HG02884 (cell line): Measurements from ENCODE around the gene TNFRSF8.
"Not testable (repeated sequence)": the region's sequence is repeated elsewhere in the genome, so short reads cannot be mapped to it uniquely, and the experiment has no call there.

Experiments
- ATAC-seq: cut with Tn5 transposase; IDR thresholded peaks from one replicate; pipeline ENCODE4 v1.9.1; 2021; ENCODE audit warnings: mild to moderate bottlenecking, moderate library complexity; ENCODE audit not compliant: unreplicated experiment

Gene TNFRSF8

DNA sequence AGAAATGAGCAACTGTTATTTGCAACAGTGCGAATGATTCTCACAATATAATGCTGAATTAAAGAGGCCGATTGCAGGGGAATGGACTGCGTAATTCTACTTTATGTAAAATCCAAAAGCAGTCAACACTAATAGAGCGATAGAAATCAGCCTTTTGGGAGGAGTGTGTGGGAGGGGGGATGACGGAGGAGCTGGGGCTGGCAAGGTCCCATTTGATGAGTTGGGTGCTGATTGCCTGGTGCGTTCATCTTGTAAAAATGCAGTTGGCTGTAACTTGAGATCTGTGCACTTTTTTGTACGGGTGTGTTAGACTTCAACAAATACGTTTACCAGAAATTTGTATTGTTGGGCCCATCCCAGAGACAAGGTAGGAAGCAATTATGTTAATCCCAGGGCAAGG, 20.7 kb downstream of the TNFRSF8 start:
- no peak for ATAC-seq

DNA sequence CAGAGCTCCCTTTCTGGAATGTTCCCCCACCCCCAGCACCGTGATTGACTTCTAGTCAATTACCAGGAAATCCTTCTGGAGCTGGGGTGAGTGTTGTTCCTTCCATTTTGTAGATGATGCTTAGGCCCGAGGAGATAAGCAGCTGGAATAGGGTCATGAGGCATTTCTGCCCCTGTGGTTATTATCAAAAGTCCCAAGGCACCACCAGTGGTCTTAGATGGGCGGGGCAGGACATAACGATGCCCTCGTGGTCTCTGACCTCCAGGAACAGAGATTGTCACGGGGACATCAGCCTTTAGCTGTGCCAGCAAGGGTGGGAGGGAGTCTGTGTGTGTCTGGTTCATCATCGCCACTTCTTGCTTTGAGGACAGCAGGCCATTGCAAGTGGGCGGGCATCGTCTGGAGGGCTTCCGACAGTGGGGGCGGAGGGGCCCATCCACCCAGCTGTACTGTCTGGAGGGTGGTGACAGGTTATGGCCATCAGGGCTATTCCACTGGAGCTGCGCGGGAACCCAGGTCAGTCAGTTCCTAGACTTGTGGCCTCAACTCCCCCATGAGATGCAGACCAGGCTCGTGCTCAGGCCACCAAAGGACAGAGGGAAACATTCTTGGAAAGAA, 22.6 kb downstream of the TNFRSF8 start:
- no peak for ATAC-seq

DNA sequence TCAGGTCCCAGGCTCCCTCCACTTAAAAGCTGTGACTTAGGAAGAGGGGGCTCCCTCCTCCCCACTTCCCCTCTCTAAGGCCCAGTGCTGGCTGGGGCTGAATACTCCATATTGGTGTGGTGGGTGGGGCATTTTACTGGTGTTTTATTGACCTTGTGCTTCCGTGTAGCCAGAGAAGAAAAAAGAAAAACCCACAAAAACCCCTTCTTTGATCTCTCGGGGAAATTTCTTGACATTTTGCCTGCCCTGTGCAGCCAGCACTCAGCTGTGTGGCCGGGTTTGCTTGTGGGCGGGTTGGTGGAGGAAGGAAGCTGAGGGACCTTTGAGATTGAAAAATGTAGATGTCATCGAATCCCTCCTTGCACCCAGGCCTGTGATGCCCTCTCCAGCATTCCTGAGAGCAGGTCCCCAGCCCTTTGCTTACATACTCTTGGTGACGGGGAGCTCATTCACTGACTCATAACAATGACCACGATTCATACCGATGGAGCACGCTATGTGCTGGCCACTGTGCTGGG, 24.8 kb downstream of the TNFRSF8 start:
- ATAC-seq: no peak

DNA sequence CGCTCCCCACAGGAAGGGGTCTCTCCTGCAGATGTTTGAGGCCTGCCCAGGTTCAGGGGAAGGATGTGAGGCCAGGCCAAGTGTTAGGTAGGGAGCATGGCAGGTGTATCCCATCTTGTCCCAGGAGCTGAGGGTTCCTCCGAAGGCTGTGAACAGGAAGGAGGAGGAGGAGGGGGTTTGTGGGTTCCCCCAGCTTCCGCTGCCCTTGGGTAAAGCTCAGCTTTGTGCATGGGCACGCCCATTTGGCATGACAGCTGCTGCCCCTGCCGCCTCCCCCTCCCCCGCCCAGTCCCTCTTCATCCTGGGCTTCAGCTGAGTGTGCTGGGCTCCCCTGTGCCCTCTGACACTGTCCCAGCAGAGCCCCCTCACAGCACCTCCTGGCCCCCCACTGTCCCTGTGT, 25.5 kb downstream of the TNFRSF8 start:
- ATAC-seq: no peak

DNA sequence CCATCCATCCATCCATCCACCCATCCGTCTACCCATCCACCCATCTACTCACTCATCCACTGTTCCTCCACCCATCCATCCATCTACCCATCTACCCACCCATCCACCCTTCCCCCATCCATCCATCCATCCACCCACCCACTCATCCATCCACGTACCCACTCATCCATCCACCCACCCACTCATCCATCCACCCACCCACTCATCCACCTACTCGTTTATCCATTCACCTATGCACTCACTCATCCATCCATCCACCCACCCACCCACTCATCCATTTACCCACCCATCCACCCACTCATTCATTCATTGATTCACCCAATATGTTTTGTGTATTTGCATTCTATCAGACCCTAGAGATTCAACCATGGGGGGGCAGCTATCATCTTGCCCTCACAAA, 27.2 kb downstream of the TNFRSF8 start:
- no peak for ATAC-seq

DNA sequence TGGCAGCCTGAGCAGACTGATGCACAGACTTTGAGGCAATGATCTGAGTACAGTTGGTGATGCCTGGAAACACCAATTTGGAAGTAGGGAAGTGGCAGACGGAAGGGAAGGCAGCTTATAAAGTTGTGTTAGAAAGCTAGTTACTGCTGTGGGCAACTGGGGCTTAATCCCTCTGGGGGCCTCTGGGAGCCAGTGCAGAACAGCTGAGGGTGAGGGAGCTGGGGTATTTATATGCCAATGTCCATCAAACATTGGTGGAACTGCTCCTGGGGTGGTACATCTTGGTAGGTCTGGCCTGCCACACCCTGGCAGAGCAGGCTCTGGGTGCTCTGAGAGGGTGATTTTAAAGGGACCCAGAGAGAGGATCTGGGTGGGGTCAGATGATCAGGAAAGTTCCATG, 28.1 kb downstream of the TNFRSF8 start:
- no peak for ATAC-seq

DNA sequence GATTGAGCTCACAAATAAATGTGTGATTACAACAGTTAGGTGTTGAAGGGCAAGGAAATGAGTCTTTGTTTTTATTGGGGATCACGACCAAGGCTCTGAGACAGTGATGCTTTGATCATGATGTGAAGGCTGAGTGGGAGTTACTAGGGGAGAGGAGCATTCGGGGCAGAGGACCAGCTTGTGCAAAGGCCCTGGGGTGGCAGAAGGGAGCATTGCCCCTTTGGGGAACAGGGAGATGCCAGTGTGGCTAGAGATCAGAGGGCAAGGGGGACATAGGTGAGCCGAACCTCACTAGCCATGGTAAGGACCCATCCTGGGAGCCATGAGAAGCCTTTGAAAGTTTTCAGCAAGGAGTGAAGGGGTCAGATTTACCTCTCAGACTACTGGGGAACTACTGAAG, 31.1 kb downstream of the TNFRSF8 start:
- no peak for ATAC-seq

DNA sequence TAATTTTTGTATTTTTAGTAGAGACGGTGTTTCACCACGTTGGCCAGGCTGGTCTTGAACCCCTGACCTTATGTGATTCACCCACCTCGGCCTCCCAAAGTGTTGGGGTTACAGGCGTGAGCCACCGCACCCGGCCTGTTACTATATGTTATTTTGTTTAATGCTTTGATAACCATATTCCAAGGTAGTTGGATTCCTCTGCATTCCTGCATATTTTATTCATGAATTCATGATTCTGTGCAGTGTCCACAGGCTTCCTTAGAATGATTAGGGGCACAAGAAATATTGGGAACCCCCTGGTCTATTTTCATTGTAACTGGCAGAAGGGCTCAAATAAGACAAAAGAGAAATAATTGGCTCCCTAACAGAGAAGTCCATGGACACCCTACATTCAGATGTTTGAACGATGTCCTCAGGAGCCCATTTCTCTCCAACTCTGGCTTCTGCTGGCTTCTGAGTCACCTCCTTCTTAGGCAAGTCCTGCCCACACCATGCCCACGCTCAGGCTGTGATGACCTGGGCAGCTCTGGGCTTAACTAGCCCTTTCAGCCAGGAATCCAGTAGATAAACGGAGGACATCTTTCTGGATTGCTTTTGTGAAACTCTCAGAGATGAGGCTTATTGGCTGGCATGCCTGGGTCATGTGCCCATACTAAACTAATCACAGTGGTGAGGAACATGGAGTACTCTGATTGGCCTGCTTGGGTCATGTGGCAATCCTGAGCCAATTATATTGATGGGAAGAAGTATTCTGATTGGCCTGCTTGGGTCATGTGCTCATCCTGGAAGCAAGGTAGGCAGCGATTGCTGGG, 32.6 kb downstream of the TNFRSF8 start:
- ATAC-seq: no peak

DNA sequence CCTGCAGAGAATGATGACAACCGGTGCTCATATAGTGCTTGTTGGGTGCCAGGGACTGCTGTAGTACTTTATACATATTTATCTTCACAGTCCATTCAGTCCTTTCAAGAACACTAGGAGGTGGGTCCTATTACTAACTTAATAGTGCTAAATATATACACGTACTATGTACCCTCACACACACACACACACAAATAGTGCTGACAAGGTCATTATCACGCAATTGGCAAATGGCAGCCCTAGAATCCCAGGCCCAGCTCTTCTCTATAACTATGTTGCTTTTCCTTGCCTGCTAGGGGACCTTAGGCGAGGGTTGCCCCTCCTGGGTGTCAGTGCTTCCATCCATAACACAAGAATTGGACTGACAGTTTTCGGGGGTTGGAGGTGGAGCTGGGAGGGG, 33.5 kb downstream of the TNFRSF8 start:
- no peak for ATAC-seq

DNA sequence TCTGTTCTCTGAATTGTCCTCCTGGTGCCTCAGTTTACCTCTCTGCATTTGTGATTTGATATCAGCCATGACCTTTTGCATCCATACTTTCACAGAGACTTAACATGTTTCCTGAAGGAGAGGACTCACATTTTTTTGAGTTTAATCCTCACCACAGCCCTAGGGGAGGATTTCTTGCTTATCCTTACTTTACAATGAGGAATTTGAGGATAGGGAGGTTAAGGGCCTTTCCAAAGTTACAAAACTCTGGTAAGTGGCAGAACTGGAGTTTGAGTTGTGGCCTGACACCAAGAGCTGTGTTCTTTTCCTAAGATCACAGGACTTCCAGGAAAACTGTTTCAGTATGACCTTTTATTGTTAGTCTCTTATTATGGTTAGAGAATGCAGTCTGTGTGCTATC, 34.2 kb downstream of the TNFRSF8 start:
- ATAC-seq: no peak

DNA sequence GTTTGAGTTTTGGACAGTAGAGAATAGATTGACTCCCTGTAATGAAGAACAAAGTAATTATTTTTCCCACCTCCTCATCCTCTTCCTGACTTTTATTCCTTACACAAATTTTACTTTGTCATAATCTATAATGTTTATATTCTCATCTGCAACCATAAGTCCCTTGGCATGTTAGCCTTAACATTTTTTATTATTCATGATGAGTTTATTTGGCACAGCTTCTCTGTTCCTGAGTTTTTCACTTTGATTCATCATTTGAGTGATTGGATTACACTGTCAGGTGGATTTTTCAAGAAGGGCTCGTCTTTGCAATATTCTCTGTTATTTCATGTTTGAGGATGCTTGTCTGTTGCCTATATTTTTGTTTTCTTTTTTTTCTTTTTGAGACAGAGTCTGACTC, 35.7 kb downstream of the TNFRSF8 start:
- no peak for ATAC-seq

DNA sequence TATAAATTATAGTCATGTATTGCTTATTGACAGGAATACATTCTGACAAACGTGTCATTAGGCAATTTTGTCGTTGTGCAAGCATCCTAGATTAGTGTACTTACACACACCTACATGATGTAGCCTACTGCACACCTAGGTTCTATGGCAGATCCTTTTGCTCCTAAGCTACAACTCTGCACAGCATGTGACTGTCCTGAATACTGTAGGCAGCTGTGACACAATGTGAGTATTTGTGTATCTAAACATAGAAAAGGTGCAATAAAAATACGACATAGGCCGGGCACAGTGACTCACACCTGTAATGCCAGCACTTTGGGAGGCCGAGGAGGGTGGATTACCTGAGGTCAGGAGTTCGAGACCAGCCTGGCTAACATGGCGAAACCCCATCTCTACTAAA, 36.5 kb downstream of the TNFRSF8 start:
- ATAC-seq: no peak

DNA sequence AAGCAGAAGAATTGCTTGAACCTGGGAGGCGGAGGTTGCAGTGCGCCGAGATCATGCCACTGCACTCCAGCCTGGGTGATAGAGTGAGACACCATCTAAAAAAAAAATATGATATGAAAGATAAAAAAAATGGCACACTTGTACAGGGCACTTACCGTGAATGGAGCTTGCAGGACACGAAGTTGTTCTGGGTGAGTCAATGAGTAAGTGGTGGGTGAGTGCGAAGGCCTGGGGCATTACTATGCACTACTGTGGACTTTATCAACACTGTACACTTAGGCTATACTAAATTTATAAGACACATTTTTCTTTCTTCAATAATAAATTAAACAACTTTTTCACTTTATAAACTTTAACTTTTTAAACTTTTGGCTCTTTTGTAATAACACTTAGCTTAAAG, 37.0 kb downstream of the TNFRSF8 start:
- no peak for ATAC-seq

DNA sequence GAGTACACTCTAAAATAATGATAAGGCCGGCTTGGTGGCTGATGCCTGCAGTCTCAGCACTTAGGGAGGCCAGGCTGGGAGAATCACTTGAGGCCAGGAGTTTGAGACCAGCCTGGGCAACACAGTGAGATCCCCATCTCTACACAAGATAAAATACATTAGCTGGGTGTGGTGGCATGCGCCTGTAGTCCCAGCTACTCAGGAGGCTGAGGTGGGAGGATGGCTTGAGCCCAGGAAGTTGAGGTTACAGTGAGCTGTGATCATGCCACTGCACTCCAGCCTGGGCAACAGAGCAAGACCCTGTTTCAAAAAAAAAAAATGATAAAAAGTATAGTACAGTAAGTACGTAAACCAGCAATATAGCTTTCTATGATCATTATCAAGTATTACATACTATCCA, 38.0 kb downstream of the TNFRSF8 start:
- ATAC-seq: not testable (repeated sequence)

DNA sequence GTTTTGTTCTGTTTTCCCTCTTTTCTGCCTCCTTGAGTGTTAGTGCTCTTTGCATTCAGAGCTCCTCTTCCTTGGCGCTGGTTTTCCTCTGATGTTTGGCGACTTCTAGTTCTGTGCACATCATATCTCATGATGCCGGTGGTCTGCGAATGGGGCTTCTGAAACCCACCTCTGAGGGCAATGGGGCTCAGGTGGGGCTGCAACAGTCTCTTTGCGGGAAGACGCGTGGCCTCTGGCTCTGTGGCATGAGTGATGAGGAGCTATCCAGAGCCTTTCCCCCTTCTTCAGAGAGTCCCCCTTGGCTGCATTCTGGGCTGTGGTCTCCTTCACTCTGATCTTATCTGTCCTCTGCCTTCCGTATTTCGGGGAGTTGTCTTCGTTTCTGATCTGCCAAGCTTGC, 39.0 kb downstream of the TNFRSF8 start:
- ATAC-seq: no peak

DNA sequence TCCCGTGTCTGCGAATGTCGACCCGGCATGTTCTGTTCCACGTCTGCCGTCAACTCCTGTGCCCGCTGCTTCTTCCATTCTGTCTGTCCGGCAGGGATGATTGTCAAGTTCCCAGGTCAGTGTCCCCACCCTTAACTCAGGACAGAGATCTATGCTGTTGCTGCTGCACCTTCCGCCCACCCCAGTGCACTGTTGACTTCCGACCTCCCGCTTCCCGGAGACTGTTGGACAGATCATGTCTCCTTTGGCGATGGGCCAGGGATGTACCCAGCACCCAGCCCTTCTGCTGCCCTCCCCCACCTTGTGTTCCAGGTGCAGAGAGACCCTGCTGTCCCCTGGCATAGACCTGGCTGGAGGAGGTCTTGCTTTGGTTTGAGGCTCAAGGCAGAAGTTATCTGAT, 41.3 kb downstream of the TNFRSF8 start:
- no peak for ATAC-seq

DNA sequence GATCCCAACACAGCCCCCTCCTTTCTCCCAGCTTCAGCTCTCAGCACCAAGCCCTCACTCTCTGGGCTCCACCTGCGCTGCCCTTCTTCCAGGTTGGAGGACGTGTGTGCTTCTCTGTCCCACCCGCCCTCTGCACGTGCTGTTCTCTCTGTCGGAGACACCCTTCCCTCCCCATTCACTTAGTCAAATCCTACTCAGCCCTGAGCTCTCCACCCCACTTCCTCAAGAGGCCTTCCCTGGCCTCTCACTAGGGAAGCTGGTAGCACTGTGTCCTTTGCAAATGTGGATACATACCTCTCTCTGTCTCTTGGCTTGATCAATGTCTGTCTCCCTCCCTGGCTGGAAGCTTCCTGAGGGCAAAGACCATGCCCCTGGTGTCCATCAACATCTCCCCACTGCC, 43.0 kb downstream of the TNFRSF8 start:
- ATAC-seq: no peak

DNA sequence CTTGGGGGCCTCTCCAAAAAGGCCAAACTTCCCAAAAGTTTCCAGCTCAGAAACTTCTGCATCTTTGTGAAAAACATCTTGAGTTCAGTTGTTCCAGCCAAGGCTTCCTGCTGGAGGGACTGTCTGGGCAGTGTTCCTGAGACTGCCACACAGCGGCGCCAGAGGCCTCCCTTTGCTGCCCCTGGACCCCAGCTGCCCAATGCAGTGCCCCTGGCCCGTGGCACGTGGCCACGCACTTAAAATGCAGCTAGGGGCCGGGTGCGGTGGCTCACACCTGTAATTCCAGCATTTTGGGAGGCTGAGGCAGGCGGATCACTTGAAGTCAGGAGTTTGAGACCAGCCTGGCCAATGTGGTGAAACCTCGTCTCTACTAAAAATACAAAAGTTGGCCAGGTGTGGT, 43.8 kb downstream of the TNFRSF8 start:
- ATAC-seq: not testable (repeated sequence)

DNA sequence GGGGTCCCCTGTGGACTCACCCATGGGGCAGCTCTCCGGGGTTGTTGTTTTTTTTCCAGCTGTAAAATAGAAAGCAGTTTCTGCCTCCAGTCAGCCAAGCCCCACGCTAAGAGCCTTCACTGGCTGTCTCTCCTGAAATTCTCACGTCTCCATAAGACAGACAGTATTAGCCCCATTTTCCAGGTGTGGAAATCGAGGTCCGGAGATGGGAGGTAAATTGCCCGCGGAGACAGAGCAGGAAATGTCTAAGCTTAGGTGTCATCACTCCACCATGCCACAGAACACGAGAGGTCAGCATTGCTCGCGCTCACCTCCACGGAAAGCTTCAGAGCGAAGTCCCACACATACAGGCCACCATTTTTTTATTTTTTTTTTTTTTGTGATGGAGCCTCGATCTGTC, 44.6 kb downstream of the TNFRSF8 start:
- no peak for ATAC-seq

DNA sequence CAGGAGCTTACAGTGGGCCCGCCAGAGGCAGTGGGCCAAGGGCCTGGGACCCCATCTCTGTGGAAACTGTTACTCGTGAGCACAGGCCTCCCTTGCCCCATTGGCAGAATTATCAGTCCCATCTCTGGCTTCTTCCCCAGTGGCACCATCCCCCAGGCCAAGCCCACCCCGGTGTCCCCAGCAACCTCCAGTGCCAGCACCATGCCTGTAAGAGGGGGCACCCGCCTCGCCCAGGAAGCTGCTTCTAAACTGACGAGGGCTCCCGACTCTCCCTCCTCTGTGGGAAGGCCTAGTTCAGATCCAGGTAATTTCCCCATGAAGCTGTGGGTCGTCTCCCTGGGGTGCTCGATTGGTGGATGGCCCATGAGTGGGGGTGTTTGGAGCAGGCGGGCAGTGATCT, 46.8 kb downstream of the TNFRSF8 start:
- no peak for ATAC-seq

DNA sequence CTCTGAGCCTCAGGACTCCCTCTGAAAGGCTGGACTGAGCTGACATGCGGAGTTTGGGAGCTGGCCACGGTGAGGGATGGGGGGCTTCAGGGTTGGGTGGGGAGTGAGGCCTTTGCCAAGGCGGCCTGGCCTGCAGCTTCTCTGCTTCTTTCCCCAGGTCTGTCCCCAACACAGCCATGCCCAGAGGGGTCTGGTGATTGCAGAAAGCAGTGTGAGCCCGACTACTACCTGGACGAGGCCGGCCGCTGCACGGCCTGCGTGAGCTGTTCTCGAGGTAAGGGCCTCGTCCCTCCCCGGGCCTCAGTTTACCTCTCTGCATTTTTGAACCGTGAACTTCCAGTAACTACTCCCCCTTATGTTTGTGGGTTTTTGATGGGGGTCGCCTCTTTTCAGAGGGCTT, 48.6 kb downstream of the TNFRSF8 start:
- ATAC-seq: no peak

DNA sequence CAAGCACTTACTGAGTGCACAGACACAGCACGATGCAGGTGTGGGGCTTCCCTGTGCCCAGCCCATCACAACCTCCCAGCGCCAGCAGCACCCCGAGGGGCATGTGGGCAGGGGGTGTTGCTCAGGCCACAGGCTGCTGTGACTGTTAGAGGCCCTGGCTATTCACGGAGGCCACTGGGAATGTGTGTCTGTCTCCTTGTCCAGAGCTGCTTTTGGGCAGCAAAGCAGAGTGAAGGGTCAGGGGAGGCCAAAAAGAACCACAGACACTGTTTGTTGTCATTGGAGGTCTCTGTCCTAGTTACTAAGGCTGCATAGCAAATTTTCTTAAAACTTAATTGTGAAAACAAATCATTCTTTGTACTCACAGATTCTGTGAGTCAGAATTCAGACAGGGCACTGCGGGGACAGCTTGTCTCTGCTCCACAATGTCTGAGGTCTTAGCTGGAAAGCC, 49.6 kb downstream of the TNFRSF8 start:
- no peak for ATAC-seq
